GM19025 (cell line): Measurements from ENCODE around the gene CYP2A13.
"Not testable (repeated sequence)": the region's sequence is repeated elsewhere in the genome, so short reads cannot be mapped to it uniquely, and the experiment has no call there.

Experiments used
- ATAC-seq: cut with Tn5 transposase; IDR thresholded peaks from one replicate; pipeline ENCODE4 v1.9.1; 2021; ENCODE audit warnings: mild to moderate bottlenecking, low read depth, moderate library complexity; ENCODE audit not compliant: unreplicated experiment

Gene CYP2A13

GRCh38 chr19:41116261-41116660 lies 28.0 kb downstream of the CYP2A13 start:
- no peak for ATAC-seq

- not testable (repeated sequence) for ATAC-seq
Observed at GRCh38 chr19:41120929-41121911, 33.0 kb downstream of the CYP2A13 start.

- ATAC-seq: not testable (repeated sequence)
Observed at GRCh38 chr19:41122846-41123245, 34.6 kb downstream of the CYP2A13 start.

GRCh38 chr19:41123716-41124294 lies 35.6 kb downstream of the CYP2A13 start:
- ATAC-seq: no peak

- not testable (repeated sequence) for ATAC-seq
Observed at GRCh38 chr19:41126765-41127203, 38.5 kb downstream of the CYP2A13 start.

GRCh38 chr19:41127362-41127761 lies 39.1 kb downstream of the CYP2A13 start:
- ATAC-seq: not testable (repeated sequence)

- ATAC-seq: not testable (repeated sequence)
Observed at GRCh38 chr19:41127801-41128300, 39.6 kb downstream of the CYP2A13 start.

- no peak for ATAC-seq
Observed at GRCh38 chr19:41128692-41129091, 40.4 kb downstream of the CYP2A13 start.

- no peak for ATAC-seq
Observed at GRCh38 chr19:41131186-41131585, 42.9 kb downstream of the CYP2A13 start.

GRCh38 chr19:41133260-41133659 lies 45.0 kb downstream of the CYP2A13 start:
- no peak for ATAC-seq

- no peak for ATAC-seq
Observed at GRCh38 chr19:41134616-41135015, 46.4 kb downstream of the CYP2A13 start.

- not testable (repeated sequence) for ATAC-seq
Observed at GRCh38 chr19:41135390-41136384, 47.4 kb downstream of the CYP2A13 start.

GRCh38 chr19:41136636-41137455 lies 48.6 kb downstream of the CYP2A13 start:
- no peak for ATAC-seq

- ATAC-seq: no peak
Observed at GRCh38 chr19:41144403-41144802, 56.2 kb downstream of the CYP2A13 start.
